Measurements from ENCODE around the gene HNRNPA3. TPM values are rescaled to one million over a fixed set of nuclear protein-coding genes. Genes with fewer than 3 reads are reported as not detected.

HNRNPA3 gene
- total RNA-seq, 2 experiments from 2014 or later = 68.2 to 450 TPM

DNA sequence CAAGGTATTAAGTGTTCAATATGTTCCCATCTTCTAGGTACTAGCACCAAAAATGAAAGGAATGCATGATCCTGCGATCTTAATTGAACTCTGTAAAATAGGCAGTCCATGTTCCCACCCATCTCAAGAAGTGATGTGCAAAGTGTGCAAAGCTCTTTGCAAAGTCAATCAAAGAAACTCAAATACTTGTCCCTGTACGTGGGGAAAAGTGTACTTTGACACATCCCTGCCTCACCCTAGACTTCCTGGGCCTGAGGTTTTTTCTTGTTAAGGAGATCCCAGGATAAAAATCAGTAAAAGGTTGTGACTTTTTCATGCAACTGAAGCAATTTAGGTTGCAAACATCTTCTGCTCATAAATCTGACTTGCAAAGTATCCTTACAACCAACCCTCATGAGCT, 25.3 kb downstream of the HNRNPA3 start:
- no peak overlapping the region for H3K4me2 ChIP-seq (ENCODE audit: low read length)
- DNase-seq (ENCODE audit: low spot score) = no peak
- BruUV-seq (replicated peaks) = no TSS peak
- POLR2A ChIA-PET = interaction anchor here (0.6 to 1.8 kb wide), 5 partner anchors 11 to 52 kb away, joined by 3 to 7 read pairs (median 4); no protein-coding TSS in a partner anchor
- no peaks in the 10 kb centered on the region for H3K9me2 ChIP-seq (ENCODE audit: insufficient read depth, low read length)
- peaks cover 32% of the 10 kb centered on the region for H4K20me1 ChIP-seq (ENCODE audit: insufficient read depth, low read length)
- peaks cover 30% of the 10 kb centered on the region for H3K4me1 ChIP-seq (ENCODE audit: insufficient read depth, low read length, poor library complexity, severe bottlenecking)
- intact Hi-C loops (cut with micrococcal nuclease; ENCODE audit: unreplicated experiment) = no loop called here
- no peak overlapping the region for H3K4me3 ChIP-seq (ENCODE audit: low read depth, low read length, poor library complexity, severe bottlenecking)
- no peaks in the 10 kb centered on the region for H3K9me3 ChIP-seq (ENCODE audit: low read length)
- peaks cover 69% of the 10 kb centered on the region for H3K36me3 ChIP-seq (ENCODE audit: insufficient read depth, low read length)
- no peak overlapping the region for H3K27ac ChIP-seq (ENCODE audit: low read depth, low read length, poor library complexity, severe bottlenecking)
- no peak for TF ChIP-seq EZH2phosphoT487 (IDR thresholded peaks at IDR 0.05; ENCODE audit: borderline replicate concordance, low read depth, low read length)
- TF ChIP-seq, protein P1, sequence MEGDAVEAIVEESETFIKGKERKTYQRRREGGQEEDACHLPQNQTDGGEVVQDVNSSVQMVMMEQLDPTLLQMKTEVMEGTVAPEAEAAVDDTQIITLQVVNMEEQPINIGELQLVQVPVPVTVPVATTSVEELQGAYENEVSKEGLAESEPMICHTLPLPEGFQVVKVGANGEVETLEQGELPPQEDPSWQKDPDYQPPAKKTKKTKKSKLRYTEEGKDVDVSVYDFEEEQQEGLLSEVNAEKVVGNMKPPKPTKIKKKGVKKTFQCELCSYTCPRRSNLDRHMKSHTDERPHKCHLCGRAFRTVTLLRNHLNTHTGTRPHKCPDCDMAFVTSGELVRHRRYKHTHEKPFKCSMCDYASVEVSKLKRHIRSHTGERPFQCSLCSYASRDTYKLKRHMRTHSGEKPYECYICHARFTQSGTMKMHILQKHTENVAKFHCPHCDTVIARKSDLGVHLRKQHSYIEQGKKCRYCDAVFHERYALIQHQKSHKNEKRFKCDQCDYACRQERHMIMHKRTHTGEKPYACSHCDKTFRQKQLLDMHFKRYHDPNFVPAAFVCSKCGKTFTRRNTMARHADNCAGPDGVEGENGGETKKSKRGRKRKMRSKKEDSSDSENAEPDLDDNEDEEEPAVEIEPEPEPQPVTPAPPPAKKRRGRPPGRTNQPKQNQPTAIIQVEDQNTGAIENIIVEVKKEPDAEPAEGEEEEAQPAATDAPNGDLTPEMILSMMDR (conservative IDR thresholded peaks at IDR 0.05; ENCODE audit: low read length) = no peak
- H2AFZ ChIP-seq (ENCODE audit: low read length) = no peak overlapping the region
- CTCF ChIA-PET (ENCODE audit: unreplicated experiment) = interaction anchor here (0.5 kb wide), 1 partner anchor 13 kb away, joined by 3 read pairs; no protein-coding TSS in a partner anchor
- H3K79me2 ChIP-seq (ENCODE audit: insufficient read depth, low read depth, low read length) = peaks cover 81% of the 10 kb centered on the region

DNA sequence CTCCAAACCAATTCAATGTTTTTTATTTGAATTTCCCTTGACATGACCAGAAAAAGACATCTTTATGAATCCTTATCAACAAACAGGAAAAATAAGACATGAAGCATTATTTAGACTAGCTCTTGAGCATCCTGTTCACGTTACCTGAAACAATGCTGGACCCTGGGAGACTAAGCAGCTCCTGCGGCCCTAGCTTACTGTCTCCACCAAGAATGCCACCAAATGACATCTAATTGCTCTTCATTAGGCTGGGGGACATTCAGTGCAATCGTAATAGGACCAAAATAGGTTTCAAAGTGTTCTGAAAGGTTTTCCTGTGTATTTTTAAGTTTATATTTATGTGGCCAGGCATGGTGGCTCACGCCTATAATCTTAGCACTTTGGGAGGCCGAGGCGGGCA, 26.5 kb downstream of the HNRNPA3 start:
- H3K36me3 ChIP-seq (ENCODE audit: insufficient read depth, low read length) = peaks cover 65% of the 10 kb centered on the region
- no peak overlapping the region for H2AFZ ChIP-seq (ENCODE audit: low read length)
- H3K4me2 ChIP-seq (ENCODE audit: low read length) = no peak overlapping the region
- BruUV-seq (replicated peaks) = no TSS peak
- H3K27ac ChIP-seq (ENCODE audit: low read depth, low read length, poor library complexity, severe bottlenecking) = no peak overlapping the region
- intact Hi-C loops (cut with micrococcal nuclease; ENCODE audit: unreplicated experiment) = no loop called here
- H3K9me2 ChIP-seq (ENCODE audit: insufficient read depth, low read length) = no peaks in the 10 kb centered on the region
- peaks cover 87% of the 10 kb centered on the region for H3K79me2 ChIP-seq (ENCODE audit: insufficient read depth, low read depth, low read length)
- no peak overlapping the region for H3K4me3 ChIP-seq (ENCODE audit: low read depth, low read length, poor library complexity, severe bottlenecking)
- no peak for TF ChIP-seq EZH2phosphoT487 (IDR thresholded peaks at IDR 0.05; ENCODE audit: borderline replicate concordance, low read depth, low read length)
- TF ChIP-seq, protein P1 (conservative IDR thresholded peaks at IDR 0.05; ENCODE audit: low read length) = no peak
- H3K9me3 ChIP-seq (ENCODE audit: low read length) = no peaks in the 10 kb centered on the region
- ChIA-PET CTCF (ENCODE audit: unreplicated experiment) (no interaction called here), POLR2A (interaction anchor here (1.0 to 1.8 kb wide), 7 partner anchors 9 to 24 kb away, joined by 3 to 9 read pairs (median 4); no protein-coding TSS in a partner anchor)
- DNase-seq (ENCODE audit: low spot score) = no peak
- peaks cover 30% of the 10 kb centered on the region for H3K4me1 ChIP-seq (ENCODE audit: insufficient read depth, low read length, poor library complexity, severe bottlenecking)
- peaks cover 32% of the 10 kb centered on the region for H4K20me1 ChIP-seq (ENCODE audit: insufficient read depth, low read length)

GRCh38 chr2:177239932-177240630, 27.5 kb downstream of the HNRNPA3 start:
- peaks cover 63% of the 10 kb centered on the region for H3K36me3 ChIP-seq (ENCODE audit: insufficient read depth, low read length)
- no peak overlapping the region for H3K4me3 ChIP-seq (ENCODE audit: low read depth, low read length, poor library complexity, severe bottlenecking)
- TF ChIP-seq, protein P1 (conservative IDR thresholded peaks at IDR 0.05; ENCODE audit: low read length) = no peak
- TF ChIP-seq EZH2phosphoT487 (IDR thresholded peaks at IDR 0.05; ENCODE audit: borderline replicate concordance, low read depth, low read length) = no peak
- DNase-seq (ENCODE audit: low spot score) = peak; percentile 47
- no peak overlapping the region for H2AFZ ChIP-seq (ENCODE audit: low read length)
- ChIA-PET POLR2A (interaction anchor here (0.6 to 2.4 kb wide), 12 partner anchors 9 to 1276 kb away, joined by 3 to 9 read pairs (median 4); partner anchors contain the start of gene NFE2L2), CTCF (ENCODE audit: unreplicated experiment) (no interaction called here)
- intact Hi-C loops (cut with micrococcal nuclease; ENCODE audit: unreplicated experiment) = no loop called here
- peaks cover 97% of the 10 kb centered on the region for H3K79me2 ChIP-seq (ENCODE audit: insufficient read depth, low read depth, low read length)
- peaks cover 30% of the 10 kb centered on the region for H3K4me1 ChIP-seq (ENCODE audit: insufficient read depth, low read length, poor library complexity, severe bottlenecking)
- peak overlapping the region; percentile 10 for H3K27ac ChIP-seq (ENCODE audit: low read depth, low read length, poor library complexity, severe bottlenecking)
- H4K20me1 ChIP-seq (ENCODE audit: insufficient read depth, low read length) = peaks cover 28% of the 10 kb centered on the region
- TSS peak; percentile 8 for BruUV-seq (replicated peaks)
- H3K9me2 ChIP-seq (ENCODE audit: insufficient read depth, low read length) = no peaks in the 10 kb centered on the region
- no peaks in the 10 kb centered on the region for H3K9me3 ChIP-seq (ENCODE audit: low read length)
- peak overlapping the region; percentile 36 for H3K4me2 ChIP-seq (ENCODE audit: low read length)

Measured in OCI-LY7 (cell line).